HEK293T (cell line): ENCODE data around the gene SSTR5.

Experiments
- CTCF ChIA-PET: fragments of 350-600 bp; formaldehyde crosslinking; extraction: SDS; loops from one replicate; lab custom pipeline; 2021; ENCODE audit warnings: antibody characterized with exemption, inconsistent platforms; lab: Yijun Ruan, JAX
- POLR2A ChIA-PET: fragments of 350-600 bp; formaldehyde crosslinking; extraction: SDS; loops from one replicate; lab custom pipeline; 2020; ENCODE audit warnings: antibody characterized with exemption, inconsistent platforms; lab: Yijun Ruan, JAX
- DNase-seq: peaks from one replicate; pipeline ENCODE4 v3.0.0; 2012; ENCODE audit warnings: mixed read lengths; ENCODE audit errors: extremely low spot score
- ARNT ChIP-seq: fragments of 450-650 bp; IDR thresholded peaks from 2 replicates; pipeline ENCODE4 v1.6.1; 2017; ENCODE audit warnings: mild to moderate bottlenecking
- BHLHE40 ChIP-seq: fragments of 450-650 bp; IDR thresholded peaks from 2 replicates; pipeline ENCODE4 v1.6.1; 2016; ENCODE audit warnings: mild to moderate bottlenecking, moderate library complexity, borderline replicate concordance
- CTBP1 ChIP-seq: fragments of 450-650 bp; IDR thresholded peaks from 2 replicates; pipeline ENCODE4 v1.6.1; 2016; ENCODE audit warnings: borderline replicate concordance
- ELF4 ChIP-seq: fragments of 450-650 bp; IDR thresholded peaks from 2 replicates; pipeline ENCODE4 v1.6.1; 2017; ENCODE audit warnings: antibody characterized with exemption
- FOXA1 ChIP-seq: fragments of 450-650 bp; IDR thresholded peaks from 2 replicates; pipeline ENCODE4 v1.6.1; 2016; ENCODE audit warnings: mild to moderate bottlenecking
- FOXK2 ChIP-seq: fragments of 450-650 bp; IDR thresholded peaks from 2 replicates; pipeline ENCODE4 v1.6.1; 2016; ENCODE audit warnings: mild to moderate bottlenecking
- FOXM1 ChIP-seq: fragments of 450-650 bp; IDR thresholded peaks from 2 replicates; pipeline ENCODE4 v1.6.1; 2017; ENCODE audit warnings: mild to moderate bottlenecking, borderline replicate concordance
- HDGF ChIP-seq: fragments of 450-650 bp; IDR thresholded peaks from 2 replicates; pipeline ENCODE4 v1.6.1; 2017; ENCODE audit warnings: antibody characterized with exemption, borderline replicate concordance
- L3MBTL2 ChIP-seq: fragments of 450-650 bp; conservative IDR thresholded peaks from 2 replicates; pipeline ENCODE4 v1.6.1; 2016; ENCODE audit warnings: mild to moderate bottlenecking
- LEF1 ChIP-seq: fragments of 450-650 bp; IDR thresholded peaks from 2 replicates; pipeline ENCODE4 v1.6.1; 2017; ENCODE audit warnings: mild to moderate bottlenecking, borderline replicate concordance
- NFRKB ChIP-seq: fragments of 450-650 bp; IDR thresholded peaks from 2 replicates; pipeline ENCODE4 v1.6.1; 2016; ENCODE audit warnings: mild to moderate bottlenecking, moderate library complexity
- SP1 ChIP-seq: fragments of 450-650 bp; IDR thresholded peaks from 2 replicates; pipeline ENCODE4 v1.6.1; 2017
- SUZ12 ChIP-seq: fragments of 450-650 bp; IDR thresholded peaks from 2 replicates; pipeline ENCODE4 v1.6.1; 2016; ENCODE audit warnings: mild to moderate bottlenecking
- TARDBP ChIP-seq: fragments of 450-650 bp; IDR thresholded peaks from 2 replicates; pipeline ENCODE4 v1.6.1; 2016
- ZNF384 ChIP-seq: fragments of 450-650 bp; IDR thresholded peaks from 2 replicates; pipeline ENCODE4 v1.6.1; 2016
- TF ChIP-seq, protein P1 (sequence below): fragments of 450-650 bp; IDR thresholded peaks from 2 replicates; pipeline ENCODE4 v1.6.1; 2016

SSTR5 gene

DNA sequence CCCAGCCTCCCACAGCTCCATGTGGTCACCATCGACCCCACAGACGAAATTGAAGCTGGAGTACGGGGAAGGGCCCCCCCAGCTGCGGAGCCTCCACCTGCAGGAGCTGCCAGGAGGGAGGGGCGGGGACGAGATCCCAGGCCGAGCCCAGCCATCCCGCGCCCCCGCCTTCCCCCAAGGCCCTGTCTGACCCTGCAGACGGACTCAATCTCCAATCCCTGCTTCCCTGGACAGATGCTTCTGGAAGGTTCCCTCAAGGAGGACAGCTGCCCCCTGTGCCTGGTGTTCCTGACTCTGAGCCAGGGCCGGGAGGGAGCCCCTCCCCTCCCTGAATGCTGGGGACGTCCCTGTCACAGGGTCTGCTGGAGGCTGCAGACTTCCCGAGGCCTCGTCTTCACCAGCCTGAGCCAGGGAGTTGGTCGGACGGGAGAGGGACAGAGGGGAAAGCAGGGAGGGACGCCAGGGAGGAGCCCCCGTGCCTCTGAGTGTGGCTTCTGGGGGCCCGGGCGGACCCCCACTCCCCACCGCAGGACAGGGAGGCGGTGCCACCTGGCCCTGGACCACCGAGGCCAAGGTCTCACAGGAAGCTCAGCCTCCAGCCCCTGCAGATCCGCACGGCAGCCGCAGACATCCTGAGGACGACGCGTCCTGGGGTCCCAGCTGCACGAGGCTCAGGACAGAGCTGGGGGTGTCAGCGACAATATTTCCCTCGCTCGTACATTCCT is 44.8 kb downstream of the SSTR5 start:
- CTCF ChIA-PET = no interaction called here
- TF ChIP-seq FOXK2 = no peak
- TF ChIP-seq TARDBP = no peak
- TF ChIP-seq CTBP1 = no peak
- TF ChIP-seq SUZ12 = no peak
- TF ChIP-seq NFRKB = no peak
- no peak for TF ChIP-seq ZNF384
- TF ChIP-seq ARNT = no peak
- no peak for TF ChIP-seq L3MBTL2
- no peak for TF ChIP-seq BHLHE40
- POLR2A ChIA-PET = interaction anchor here (0.5 kb wide), 1 partner anchor 24 kb away, joined by 3 read pairs; no protein-coding TSS in a partner anchor
- DNase-seq = no peak

DNA sequence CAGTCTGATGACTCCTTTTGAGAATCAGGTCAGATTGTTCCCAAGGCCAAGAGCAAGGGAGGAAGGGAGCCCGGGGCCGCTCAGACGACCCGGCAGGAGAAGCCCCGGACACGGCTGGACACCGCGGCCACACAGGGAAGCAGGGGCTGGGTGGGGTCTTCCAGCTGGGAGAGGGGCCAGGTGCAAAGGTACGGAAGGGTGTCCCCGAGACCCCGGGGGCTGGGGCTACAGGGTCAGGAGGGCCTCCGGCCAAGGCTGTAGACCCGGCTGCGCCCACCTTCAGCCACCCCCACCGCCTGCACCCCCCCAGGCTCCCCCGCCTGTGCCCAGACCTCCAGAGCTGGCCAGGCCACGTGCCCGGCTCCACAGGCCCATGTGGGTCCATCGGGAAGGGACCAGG is 45.4 kb downstream of the SSTR5 start:
- CTCF ChIA-PET = no interaction called here
- DNase-seq = no peak
- POLR2A ChIA-PET = interaction anchor here (0.5 kb wide), 1 partner anchor 25 kb away, joined by 3 read pairs; no protein-coding TSS in a partner anchor

DNA sequence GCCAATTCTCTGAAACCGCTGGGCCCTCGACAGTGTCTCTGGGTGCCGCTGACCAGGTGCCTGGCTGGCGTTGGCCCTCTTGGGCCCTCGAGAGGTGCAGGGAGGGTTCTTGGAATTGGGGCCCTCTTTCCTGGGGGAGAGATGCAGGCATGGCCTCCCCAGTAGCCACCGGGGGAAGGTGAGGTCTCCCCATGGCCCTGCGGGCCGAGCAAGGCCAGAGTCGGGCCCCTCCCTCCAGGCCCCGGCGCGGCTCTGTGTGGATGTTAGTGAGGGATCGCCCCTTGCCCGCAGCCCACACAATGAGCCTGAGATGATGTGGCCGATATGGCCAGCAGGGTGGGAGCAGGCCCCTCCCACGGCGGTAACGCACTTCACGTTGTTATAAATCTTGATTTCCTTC is 46.6 kb downstream of the SSTR5 start:
- CTCF ChIA-PET = no interaction called here
- no peak for DNase-seq
- POLR2A ChIA-PET = no interaction called here
- TF ChIP-seq FOXM1 = no peak
- TF ChIP-seq TARDBP = no peak
- TF ChIP-seq ARNT = no peak
- TF ChIP-seq ZNF384 = no peak
- no peak for TF ChIP-seq SP1

More for the DNA sequence above, 45.4 kb downstream of the SSTR5 start:
- TF ChIP-seq, protein P1, sequence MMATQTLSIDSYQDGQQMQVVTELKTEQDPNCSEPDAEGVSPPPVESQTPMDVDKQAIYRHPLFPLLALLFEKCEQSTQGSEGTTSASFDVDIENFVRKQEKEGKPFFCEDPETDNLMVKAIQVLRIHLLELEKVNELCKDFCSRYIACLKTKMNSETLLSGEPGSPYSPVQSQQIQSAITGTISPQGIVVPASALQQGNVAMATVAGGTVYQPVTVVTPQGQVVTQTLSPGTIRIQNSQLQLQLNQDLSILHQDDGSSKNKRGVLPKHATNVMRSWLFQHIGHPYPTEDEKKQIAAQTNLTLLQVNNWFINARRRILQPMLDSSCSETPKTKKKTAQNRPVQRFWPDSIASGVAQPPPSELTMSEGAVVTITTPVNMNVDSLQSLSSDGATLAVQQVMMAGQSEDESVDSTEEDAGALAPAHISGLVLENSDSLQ = no peak
- TF ChIP-seq FOXM1 (no peak), FOXK2 (no peak), HDGF (no peak), FOXA1 (no peak), TARDBP (no peak), LEF1 (no peak), CTBP1 (no peak), ELF4 (no peak), NFRKB (no peak), BHLHE40 (no peak), SP1 (no peak), ARNT (no peak), L3MBTL2 (no peak), SUZ12 (no peak), ZNF384 (no peak)

DNA sequence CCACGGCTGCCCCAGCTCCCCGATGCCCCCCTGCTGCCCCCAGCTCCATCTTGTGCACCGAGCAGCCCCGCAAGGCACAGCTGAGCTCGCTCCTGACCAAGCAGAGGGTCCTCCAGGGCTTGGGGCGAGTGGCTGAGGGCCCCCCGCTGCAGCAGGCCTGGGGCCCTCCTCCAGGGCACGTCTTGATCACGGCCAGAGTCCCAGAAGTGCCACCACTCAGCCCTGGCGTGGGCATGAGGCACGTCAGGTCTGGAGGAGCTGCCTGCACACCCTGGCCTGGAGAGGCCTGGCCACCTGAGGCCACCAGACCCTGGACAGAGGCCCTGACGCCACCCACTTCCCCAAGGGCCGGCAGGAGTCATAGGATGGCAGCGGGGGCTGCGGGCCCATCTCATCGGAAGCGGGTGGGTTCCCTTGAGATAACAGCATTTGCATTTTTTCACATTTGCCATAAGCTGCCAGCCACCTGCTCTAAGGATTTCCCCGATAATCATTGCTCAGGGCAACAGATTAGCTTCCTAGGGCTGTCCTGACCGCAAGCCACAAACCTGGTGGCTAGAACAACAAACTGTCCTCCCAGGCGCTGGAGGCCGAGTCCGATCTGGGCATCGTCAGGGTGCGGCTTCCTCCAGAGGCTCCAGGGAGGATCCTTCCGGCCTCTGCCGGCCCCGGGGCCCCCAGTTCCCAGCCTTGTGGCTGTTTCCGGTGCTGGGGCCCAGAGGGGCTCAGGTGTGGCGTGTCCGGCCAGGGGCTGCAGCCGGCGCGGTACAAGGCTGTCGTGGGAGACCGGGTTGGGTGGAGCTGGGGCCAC is 47.4 kb downstream of the SSTR5 start:
- no peak for TF ChIP-seq FOXM1
- TF ChIP-seq FOXA1 = no peak
- no peak for TF ChIP-seq ARNT
- no peak for TF ChIP-seq FOXK2
- no peak for TF ChIP-seq ZNF384
- no peak for TF ChIP-seq SUZ12
- TF ChIP-seq TARDBP = no peak
- no peak for TF ChIP-seq ELF4
- TF ChIP-seq L3MBTL2 = no peak
- TF ChIP-seq LEF1 = no peak
- no peak for TF ChIP-seq BHLHE40
- TF ChIP-seq NFRKB = no peak
- TF ChIP-seq, protein P1 = no peak
- TF ChIP-seq CTBP1 = no peak
- no peak for TF ChIP-seq SP1
- no peak for TF ChIP-seq HDGF
- POLR2A ChIA-PET = no interaction called here
- no peak for DNase-seq
- CTCF ChIA-PET = no interaction called here

DNA sequence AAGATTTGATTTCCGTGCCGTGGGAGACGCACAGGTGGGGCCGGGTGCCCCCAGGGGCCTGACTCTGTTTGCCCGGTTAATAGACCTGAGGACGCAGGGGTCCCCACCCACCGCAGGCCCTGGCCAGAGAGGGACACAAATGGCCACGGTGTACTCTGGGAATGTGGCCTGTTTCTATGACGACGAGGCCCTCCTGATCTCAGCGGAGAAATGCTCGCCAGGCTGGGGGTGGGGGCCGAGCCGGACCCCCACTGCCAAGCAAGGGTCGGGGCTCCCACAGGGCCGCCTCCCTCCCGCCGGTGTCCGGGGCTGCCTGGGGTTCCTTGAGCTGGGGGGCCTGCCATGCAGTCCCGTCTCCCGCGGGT is 48.0 kb downstream of the SSTR5 start:
- no peak for DNase-seq
- ChIA-PET POLR2A (no interaction called here), CTCF (no interaction called here)
- TF ChIP-seq LEF1 (no peak), BHLHE40 (no peak), CTBP1 (no peak), SUZ12 (no peak), ELF4 (no peak), SP1 (no peak), FOXA1 (no peak), L3MBTL2 (no peak), TARDBP (no peak), ARNT (no peak), ZNF384 (no peak), NFRKB (no peak)
- TF ChIP-seq, protein P1 = no peak

DNA sequence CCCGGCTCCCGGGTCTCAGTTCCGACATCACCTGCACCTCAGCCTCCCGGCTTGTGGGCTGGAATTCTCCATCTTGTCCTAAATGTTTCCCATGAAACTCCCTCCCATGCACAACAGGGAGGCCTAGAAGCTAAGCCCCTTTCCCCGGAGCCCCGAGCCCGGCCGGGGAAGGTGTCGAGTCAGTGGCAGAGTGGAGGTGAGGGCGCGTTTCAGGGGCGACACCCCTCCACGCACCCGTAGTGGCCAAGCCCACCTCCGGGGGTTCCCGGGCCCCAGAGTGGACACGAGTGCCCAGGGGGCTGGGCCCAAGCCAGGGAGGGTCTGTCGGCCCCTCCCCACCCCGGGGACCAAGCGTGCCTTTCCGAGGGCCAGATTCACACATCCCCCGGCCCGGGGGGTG is 48.5 kb downstream of the SSTR5 start:
- no peak for TF ChIP-seq TARDBP
- TF ChIP-seq FOXA1 = no peak
- TF ChIP-seq SP1 = no peak
- TF ChIP-seq HDGF = no peak
- no peak for TF ChIP-seq FOXM1
- no peak for TF ChIP-seq L3MBTL2
- TF ChIP-seq, protein P1 = no peak
- no peak for TF ChIP-seq FOXK2
- TF ChIP-seq BHLHE40 = no peak
- TF ChIP-seq ELF4 = no peak
- no peak for TF ChIP-seq ARNT
- TF ChIP-seq ZNF384 = no peak
- no peak for TF ChIP-seq SUZ12
- no peak for TF ChIP-seq NFRKB
- no peak for TF ChIP-seq LEF1
- no peak for TF ChIP-seq CTBP1
- ChIA-PET CTCF (no interaction called here), POLR2A (no interaction called here)
- DNase-seq = no peak
